ENCODE results near the gene TIGAR.

TIGAR gene

GRCh38 chr12:4380332-4380731, 59.3 kb downstream of the TIGAR start:
- no peak for DNase-seq

GRCh38 chr12:4383304-4383865, 62.4 kb downstream of the TIGAR start:
- DNase-seq, result no peak

GRCh38 chr12:4386801-4387200, 65.8 kb downstream of the TIGAR start:
- DNase-seq, result no peak

- no peak for DNase-seq
Observed at GRCh38 chr12:4387607-4388006, 66.6 kb downstream of the TIGAR start.

GRCh38 chr12:4388032-4388431, 67.0 kb downstream of the TIGAR start:
- no peak for DNase-seq

GRCh38 chr12:4388662-4389061, 67.6 kb downstream of the TIGAR start:
- DNase-seq, result no peak

- no peak for DNase-seq
Observed at GRCh38 chr12:4392223-4392742, 71.3 kb downstream of the TIGAR start.

- DNase-seq, result no peak
Observed at GRCh38 chr12:4393211-4393610, 72.2 kb downstream of the TIGAR start.

GRCh38 chr12:4395818-4396217, 74.8 kb downstream of the TIGAR start:
- no peak for DNase-seq

GRCh38 chr12:4401117-4401516, 80.1 kb downstream of the TIGAR start:
- DNase-seq, result no peak

- DNase-seq, result no peak
Observed at GRCh38 chr12:4402996-4403395, 82.0 kb downstream of the TIGAR start.

Data from activated naive CD4-positive, alpha-beta T cell (primary cell).